ENCODE measurements around the gene MGMT.

MGMT gene

DNA sequence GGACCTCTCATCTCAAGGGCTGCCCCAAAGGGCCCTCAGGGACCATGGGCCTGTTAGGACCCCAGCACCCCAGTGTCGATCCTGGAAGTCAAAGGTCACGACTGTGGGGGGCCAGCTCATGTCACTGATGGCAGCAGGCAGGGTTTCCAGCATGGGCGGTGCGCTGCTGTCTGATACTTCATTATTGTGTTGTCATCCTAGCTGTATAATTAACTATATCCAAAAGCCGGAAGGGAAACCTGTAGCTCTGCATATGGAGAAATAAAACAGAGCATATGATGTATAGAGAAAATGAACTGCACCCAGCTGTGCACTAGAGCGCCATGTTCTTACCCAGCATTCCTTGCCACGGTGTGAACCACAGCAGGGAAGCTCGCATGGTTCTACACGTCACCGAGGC is 300.7 kb downstream of the MGMT start:
- in situ Hi-C loops (cut with MboI; ENCODE audit: low sequenced_read_pairs) = no loop called here

- in situ Hi-C loops (cut with MboI; ENCODE audit: low sequenced_read_pairs) = no loop called here
Measured at GRCh38 chr10:129768437-129769355, 301.7 kb downstream of the MGMT start.

- in situ Hi-C loops (cut with MboI; ENCODE audit: low sequenced_read_pairs) = no loop called here
Measured at GRCh38 chr10:129769381-129770116, 302.5 kb downstream of the MGMT start.

DNA sequence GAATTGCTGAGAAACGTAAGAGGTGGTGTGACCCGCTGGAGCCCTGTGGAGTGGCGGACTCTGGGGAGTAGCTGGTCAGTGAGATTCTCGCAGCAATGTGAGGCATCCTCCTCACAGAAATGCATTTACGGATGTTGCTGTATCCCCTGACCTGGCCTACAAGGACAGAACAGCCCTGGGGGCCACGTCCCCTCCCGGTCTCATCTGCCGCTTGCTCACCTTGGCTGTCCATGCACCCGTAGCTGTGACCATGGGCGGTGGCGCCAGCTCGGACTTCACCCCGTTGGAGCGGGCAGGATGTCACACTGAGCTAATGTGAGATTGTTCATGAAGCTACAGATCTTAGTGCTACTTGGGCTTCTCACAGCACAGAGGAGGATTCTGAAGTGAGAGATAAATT is 303.2 kb downstream of the MGMT start:
- in situ Hi-C loops (cut with MboI; ENCODE audit: low sequenced_read_pairs) = no loop called here

DNA sequence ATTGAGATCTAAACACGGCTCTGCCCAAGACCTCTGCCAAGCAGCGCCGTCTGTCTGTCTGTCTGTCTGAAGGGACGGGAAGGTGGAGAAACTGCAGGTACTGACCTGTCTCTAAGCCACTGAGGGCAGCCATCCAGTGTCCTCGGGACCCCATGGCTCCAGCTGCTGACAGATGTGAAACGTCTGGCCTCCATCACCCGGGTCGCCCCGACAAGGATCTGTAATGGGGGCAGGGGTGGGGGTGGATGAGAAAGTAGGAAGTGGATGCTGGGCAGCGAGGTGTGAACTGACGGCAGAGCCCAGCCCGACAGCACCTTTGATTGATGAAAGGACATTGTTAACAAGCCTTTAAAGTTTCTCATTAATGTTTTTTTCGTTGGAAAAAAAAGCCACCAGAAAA is 304.0 kb downstream of the MGMT start:
- in situ Hi-C loops (cut with MboI; ENCODE audit: low sequenced_read_pairs) = no loop called here

DNA sequence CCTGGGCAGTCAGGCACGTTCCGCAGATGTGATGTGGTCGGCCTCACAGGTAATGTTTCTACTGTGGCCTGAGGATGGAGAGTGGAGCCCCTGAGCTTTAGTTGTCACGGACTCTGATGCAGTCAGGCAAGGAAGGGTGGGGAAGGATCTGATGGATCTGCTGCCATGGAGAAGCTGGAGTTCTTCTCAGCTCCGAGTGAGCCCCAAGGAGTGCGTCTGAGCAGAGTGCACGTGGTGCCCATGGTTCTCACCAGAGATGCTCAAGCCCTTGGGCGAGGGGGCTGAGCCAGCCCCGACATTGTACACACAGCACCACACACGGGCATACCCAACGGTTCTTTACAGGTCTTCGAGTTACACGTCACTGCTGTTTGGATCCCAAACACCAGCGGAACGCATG is 304.5 kb downstream of the MGMT start:
- in situ Hi-C loops (cut with MboI; ENCODE audit: low sequenced_read_pairs) = no loop called here

GRCh38 chr10:129771991-129772431 is 305.0 kb downstream of the MGMT start:
- in situ Hi-C loops (cut with MboI; ENCODE audit: low sequenced_read_pairs) = no loop called here

- in situ Hi-C loops (cut with MboI; ENCODE audit: low sequenced_read_pairs) = no loop called here
Measured at GRCh38 chr10:129772468-129773358, 305.7 kb downstream of the MGMT start.

DNA sequence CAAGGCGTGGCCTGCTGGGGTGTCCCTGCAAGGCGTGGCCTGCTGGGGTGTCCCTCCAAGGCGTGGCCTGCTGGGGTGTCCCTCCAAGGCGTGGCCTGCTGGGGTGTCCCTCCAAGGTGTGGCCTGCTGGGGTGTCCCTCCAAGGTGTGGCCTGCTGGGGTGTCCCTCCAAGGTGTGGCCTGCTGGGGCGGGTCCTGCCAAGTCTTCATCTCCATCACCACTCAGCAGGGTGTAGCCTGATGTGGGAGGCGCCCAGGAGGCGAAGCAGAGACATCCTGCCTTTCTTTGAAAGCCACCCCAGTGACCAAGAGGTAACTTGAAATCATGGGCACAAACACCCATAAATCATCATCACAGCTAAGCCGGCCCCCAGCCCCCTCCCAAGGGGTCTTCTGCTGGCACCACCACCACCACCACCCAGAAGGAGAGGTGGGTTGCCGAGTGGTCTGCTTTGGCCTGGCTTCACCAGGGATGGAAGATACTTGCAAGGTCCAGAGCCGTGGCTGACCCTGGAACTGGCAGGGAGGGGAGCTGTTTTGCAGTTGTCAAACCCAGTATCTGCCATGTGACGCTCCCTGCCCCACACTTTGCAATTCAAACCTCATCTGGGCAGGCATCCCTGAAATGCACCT is 306.4 kb downstream of the MGMT start:
- in situ Hi-C loops (cut with MboI; ENCODE audit: low sequenced_read_pairs) = no loop called here

GRCh38 chr10:129774082-129774735 is 307.2 kb downstream of the MGMT start:
- in situ Hi-C loops (cut with MboI; ENCODE audit: low sequenced_read_pairs) = no loop called here

GRCh38 chr10:129774736-129775401 is 307.8 kb downstream of the MGMT start:
- in situ Hi-C loops (cut with MboI; ENCODE audit: low sequenced_read_pairs) = no loop called here

- in situ Hi-C loops (cut with MboI; ENCODE audit: low sequenced_read_pairs) = no loop called here
Measured at GRCh38 chr10:129775681-129776080, 308.6 kb downstream of the MGMT start.

- in situ Hi-C loops (cut with MboI; ENCODE audit: low sequenced_read_pairs) = no loop called here
Measured at GRCh38 chr10:129777687-129778086, 310.6 kb downstream of the MGMT start.

- in situ Hi-C loops (cut with MboI; ENCODE audit: low sequenced_read_pairs) = no loop called here
Measured at GRCh38 chr10:129778571-129778970, 311.5 kb downstream of the MGMT start.

DNA sequence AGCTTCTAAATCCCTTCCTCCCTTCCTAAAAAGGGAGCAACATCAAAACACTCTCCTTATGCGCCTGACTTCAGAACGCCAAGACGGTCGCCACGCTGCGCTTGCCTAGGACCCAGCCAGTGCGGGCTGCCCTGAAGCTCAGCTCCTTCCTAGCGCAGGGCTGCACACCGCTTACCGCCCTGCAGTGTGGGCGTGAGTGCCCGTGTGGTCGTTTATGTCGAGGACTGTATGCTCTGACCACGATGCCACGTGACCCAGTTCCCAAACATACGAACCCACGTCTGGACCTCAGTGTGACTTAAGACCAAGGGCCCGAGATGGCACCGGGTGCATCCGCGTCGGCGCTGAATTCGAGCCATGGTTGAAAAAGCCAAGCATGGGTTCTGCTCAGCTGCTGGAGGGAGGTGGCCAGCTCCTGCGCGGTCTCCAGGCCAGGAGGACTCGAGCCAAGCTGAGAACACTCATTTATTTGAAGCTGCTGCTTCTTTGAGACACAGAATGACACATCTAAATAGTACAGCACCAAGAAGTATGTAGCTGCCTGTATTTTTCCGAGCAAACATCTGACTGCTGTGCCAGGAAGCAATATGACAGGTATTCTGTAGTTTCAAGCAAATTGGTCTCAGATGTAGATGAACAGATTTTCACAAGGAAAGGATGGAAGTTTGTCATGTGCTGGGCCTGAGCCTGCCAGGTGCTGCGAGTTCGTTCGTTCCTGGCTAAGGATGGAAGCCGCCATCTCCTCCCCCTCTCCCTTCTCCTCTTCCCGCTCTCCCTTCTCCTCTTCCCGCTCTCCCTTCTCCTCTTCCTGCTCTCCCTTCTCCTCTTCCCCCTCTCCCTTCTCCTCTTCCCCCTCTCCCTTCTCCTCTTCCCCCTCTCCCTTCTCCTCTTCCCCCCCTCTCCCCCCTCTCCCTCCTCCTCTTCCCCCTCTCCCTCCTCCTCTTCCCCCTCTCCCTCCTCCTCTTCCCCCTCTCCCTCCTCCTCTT is 312.4 kb downstream of the MGMT start:
- in situ Hi-C loops (cut with MboI; ENCODE audit: low sequenced_read_pairs) = no loop called here

DNA sequence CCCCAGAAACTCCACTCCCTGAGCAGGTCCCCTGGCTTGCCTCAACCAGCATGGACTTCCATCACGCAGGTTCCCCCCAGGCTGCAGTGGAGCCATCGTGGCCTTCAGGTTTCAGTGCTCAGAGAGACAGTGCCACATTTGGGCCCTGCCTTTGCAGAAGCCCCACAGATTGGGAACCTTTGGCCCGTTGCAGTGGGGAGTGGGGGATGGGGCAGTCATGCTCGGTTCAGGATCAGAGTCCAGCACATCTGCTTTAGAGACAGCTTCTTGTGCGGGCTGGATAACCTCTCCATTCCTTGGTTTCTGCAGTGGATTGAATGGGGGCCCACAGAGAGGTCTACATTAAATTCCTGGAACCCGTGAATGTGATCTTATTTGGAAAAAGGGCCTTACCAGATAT is 313.2 kb downstream of the MGMT start:
- in situ Hi-C loops (cut with MboI; ENCODE audit: low sequenced_read_pairs) = no loop called here

DNA sequence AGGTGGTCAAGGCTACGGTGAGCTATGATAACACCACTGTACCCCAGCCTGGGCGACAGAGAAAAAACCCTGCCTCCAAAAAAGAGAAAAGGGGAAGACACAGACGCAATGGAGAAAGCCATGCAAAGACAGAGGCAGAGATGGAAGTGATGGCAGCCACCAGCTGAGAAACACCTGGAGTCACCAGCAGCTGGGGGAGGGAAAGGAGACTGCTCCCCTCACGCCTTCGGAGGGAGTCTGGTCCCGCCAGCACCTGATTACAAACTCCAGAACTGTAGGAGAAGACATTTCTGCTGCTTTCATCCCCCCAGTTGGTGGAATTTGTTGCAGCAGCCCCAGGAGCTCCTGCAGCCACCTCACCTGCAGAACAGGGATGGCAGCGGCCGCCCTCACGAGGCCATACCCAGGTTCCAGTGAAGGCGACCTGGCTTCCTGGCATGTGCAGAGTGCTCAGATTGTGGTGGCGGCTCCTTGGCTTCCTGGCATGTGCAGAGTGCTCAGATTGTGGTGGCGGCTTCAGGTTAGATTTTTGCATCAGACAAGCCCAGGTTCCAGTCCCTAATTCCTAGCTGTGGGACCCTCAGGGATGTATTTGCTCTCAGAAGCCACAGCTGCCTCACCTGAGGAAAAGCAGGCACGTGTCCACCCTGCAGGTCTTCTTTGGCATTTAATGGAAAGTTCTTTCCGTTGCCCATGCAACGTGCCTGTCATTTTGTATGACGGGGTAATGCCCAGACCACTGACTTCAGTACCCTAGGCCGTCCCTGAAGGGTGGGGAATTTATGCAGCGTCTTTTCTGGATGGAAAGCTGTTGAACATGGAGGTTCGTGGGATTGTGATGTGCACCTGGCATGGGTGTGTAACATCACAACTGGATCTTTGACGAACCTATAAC is 314.1 kb downstream of the MGMT start:
- in situ Hi-C loops (cut with MboI; ENCODE audit: low sequenced_read_pairs) = no loop called here
